Mesothelial cell of epicardium (in vitro differentiated cells): Measurements from ENCODE around the gene MC3R. TPM values are rescaled to one million over a fixed set of nuclear protein-coding genes. Genes with fewer than 3 reads are reported as not detected.

Experiments
- DNase-seq, 2 experiments: peaks; one replicate each; pipeline ENCODE4 v3.0.0; 2021; ENCODE audit warnings: low spot score in 2 of 2; ENCODE audit not compliant: unreplicated experiment in 2 of 2
- H3K27ac Mint-ChIP-seq: 2 replicates; pipeline ENCODE4 v1.8.0; 2021; ENCODE audit warnings: mixed read lengths
- H3K27me3 Mint-ChIP-seq: 2 replicates; pipeline ENCODE4 v1.8.0; 2021; ENCODE audit warnings: low read depth, mixed read lengths
- H3K36me3 Mint-ChIP-seq: 2 replicates; pipeline ENCODE4 v1.8.0; 2021; ENCODE audit warnings: mixed read lengths
- H3K4me1 Mint-ChIP-seq: 2 replicates; pipeline ENCODE4 v1.8.0; 2021; ENCODE audit warnings: mixed read lengths
- H3K4me3 Mint-ChIP-seq: 2 replicates; pipeline ENCODE4 v1.8.0; 2021; ENCODE audit warnings: mild to moderate bottlenecking, moderate library complexity, mixed read lengths
- H3K9me3 Mint-ChIP-seq: 2 replicates; pipeline ENCODE4 v1.8.0; 2021; ENCODE audit warnings: mixed read lengths
- CTCF ChIP-seq: fragments of 200-600 bp; sonication (generic); IDR thresholded peaks from one replicate; pipeline ENCODE4 v1.5.0; 2021; ENCODE audit warnings: antibody characterized with exemption; ENCODE audit not compliant: unreplicated experiment
- total RNA-seq: library from RNA; stranded (reverse); gene quantifications from 3 replicates; pipeline ENCODE4 v1.2.1, GENCODE V29; 2021

Gene MC3R
- total RNA-seq, 1 donor from 2014 or later: not detected

GRCh38 chr20:56271974-56272373 lies 23.4 kb downstream of the MC3R start:
- DNase-seq: no peak
- H3K9me3 Mint-ChIP-seq: peaks cover 63% of the 10 kb centered on the region
- H3K4me1 Mint-ChIP-seq: no peaks in the 10 kb centered on the region
- TF ChIP-seq CTCF: no peak
- H3K4me3 Mint-ChIP-seq: no peak overlapping the region
- no peaks in the 10 kb centered on the region for H3K36me3 Mint-ChIP-seq
- H3K27me3 Mint-ChIP-seq: no peaks in the 10 kb centered on the region
- no peak overlapping the region for H3K27ac Mint-ChIP-seq

- DNase-seq: no peak
- no peaks in the 10 kb centered on the region for H3K36me3 Mint-ChIP-seq
- no peak for TF ChIP-seq CTCF
- H3K4me3 Mint-ChIP-seq: no peak overlapping the region
- no peaks in the 10 kb centered on the region for H3K27me3 Mint-ChIP-seq
- no peaks in the 10 kb centered on the region for H3K4me1 Mint-ChIP-seq
- no peak overlapping the region for H3K27ac Mint-ChIP-seq
- peaks cover 60% of the 10 kb centered on the region for H3K9me3 Mint-ChIP-seq
Measured at GRCh38 chr20:56273491-56273890, 25.0 kb downstream of the MC3R start.

- Mint-ChIP-seq H3K9me3 (peaks cover 56% of the 10 kb centered on the region), H3K27ac (no peak overlapping the region), H3K4me3 (no peak overlapping the region), H3K27me3 (no peaks in the 10 kb centered on the region), H3K4me1 (no peaks in the 10 kb centered on the region), H3K36me3 (no peaks in the 10 kb centered on the region)
- no peak for TF ChIP-seq CTCF
- no peak for DNase-seq
Measured at GRCh38 chr20:56274156-56274555, 25.6 kb downstream of the MC3R start.

- no peaks in the 10 kb centered on the region for H3K4me1 Mint-ChIP-seq
- no peaks in the 10 kb centered on the region for H3K36me3 Mint-ChIP-seq
- H3K27ac Mint-ChIP-seq: no peak overlapping the region
- TF ChIP-seq CTCF: no peak
- DNase-seq: no peak
- H3K27me3 Mint-ChIP-seq: no peaks in the 10 kb centered on the region
- H3K9me3 Mint-ChIP-seq: peaks cover 57% of the 10 kb centered on the region
- no peak overlapping the region for H3K4me3 Mint-ChIP-seq
Measured at GRCh38 chr20:56278196-56278595, 29.7 kb downstream of the MC3R start.

- Mint-ChIP-seq H3K4me1 (no peaks in the 10 kb centered on the region), H3K27me3 (no peaks in the 10 kb centered on the region), H3K9me3 (peaks cover 63% of the 10 kb centered on the region), H3K36me3 (no peaks in the 10 kb centered on the region), H3K4me3 (no peak overlapping the region), H3K27ac (no peak overlapping the region)
- no peak for DNase-seq
- TF ChIP-seq CTCF: no peak
Measured at GRCh38 chr20:56285496-56285895, 37.0 kb downstream of the MC3R start.

GRCh38 chr20:56289652-56290051 lies 41.1 kb downstream of the MC3R start:
- TF ChIP-seq CTCF: no peak
- H3K4me3 Mint-ChIP-seq: no peak overlapping the region
- H3K4me1 Mint-ChIP-seq: no peaks in the 10 kb centered on the region
- no peaks in the 10 kb centered on the region for H3K27me3 Mint-ChIP-seq
- peaks cover 66% of the 10 kb centered on the region for H3K9me3 Mint-ChIP-seq
- DNase-seq: no peak
- peaks cover 3% of the 10 kb centered on the region for H3K36me3 Mint-ChIP-seq
- H3K27ac Mint-ChIP-seq: no peak overlapping the region
